HG03159 (cell line): ENCODE data around the gene CALCR.
"Not testable (repeated sequence)": the region's sequence is repeated elsewhere in the genome, so short reads cannot be mapped to it uniquely, and the experiment has no call there.

Experiments
- ATAC-seq: cut with Tn5 transposase; IDR thresholded peaks from one replicate; pipeline ENCODE4 v1.9.1; 2021; ENCODE audit warnings: mild to moderate bottlenecking, moderate library complexity; ENCODE audit not compliant: unreplicated experiment

CALCR gene

DNA sequence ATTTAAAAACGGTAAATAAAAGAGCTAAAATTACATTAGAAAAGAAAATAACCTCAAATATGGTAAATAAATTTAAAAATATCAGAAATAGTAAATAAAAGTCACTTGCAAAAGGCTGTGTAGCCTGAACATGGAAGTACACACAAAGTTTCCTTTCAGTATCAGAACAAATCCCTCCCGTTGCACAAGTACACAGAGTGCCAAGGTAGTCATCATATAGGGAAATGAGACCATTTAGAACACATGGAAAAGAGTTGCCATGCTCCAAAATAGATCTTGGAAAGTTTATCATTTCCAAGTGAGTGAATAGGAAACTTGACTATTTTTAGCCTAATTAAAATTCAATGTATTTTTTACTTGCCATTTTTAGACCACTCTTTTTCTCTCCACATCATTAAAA, 11.6 kb downstream of the CALCR start:
- ATAC-seq = no peak

DNA sequence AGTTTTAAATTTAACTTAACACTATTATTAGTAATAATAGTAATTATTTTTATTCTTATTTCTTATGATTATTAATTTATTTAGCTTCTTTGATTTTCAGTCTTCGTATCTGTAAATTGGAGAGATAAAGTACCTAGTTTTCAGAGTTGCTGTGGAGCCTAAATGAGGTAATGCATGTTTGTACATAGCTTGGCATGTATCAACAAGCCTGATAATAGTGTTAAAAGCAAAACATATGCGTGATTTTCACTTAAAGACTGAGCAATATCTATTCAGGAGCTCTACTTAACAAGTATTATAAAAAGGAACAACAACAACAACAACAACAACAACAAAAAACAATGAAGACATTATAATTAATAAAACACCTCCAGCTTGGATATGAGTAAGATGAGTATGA, 12.4 kb downstream of the CALCR start:
- no peak for ATAC-seq

DNA sequence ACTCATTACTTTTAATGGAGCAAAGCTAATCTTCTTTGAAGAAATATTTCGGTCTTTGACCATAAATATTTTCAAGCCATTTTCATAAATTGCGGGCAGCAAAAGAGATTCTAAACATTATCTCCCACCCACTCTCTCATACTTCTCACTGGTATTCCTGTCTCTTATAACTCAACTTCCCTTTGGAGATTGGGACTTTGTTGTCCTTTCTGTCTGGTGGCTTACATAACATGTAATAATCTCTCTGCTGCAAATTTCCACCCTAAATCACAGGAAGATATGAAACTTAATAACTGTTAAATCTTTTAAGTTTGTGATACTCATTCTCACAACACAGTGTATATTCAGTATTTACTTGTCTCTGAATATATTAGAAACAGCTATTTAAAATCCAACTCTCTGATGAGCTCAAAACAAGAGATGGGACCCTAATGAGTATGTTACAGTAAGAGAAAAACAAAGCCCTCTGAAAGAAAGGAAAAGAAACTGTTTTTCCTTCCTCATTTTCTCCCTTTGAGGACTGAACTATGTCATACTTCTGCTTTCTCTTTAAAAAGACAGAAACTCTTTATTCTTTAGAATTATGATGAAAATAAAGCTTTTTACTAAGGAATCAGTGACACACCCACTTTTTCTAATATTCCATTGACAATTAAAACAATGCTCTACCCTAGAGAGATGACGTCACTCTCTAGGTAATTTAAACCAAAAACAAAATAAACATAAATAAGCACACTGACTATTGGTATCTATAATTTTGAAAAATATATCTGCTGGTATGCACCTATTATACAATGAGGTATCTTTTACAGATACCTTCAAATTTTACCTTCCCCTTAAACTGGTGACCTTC, 14.7 kb downstream of the CALCR start:
- ATAC-seq = peak; percentile 60

DNA sequence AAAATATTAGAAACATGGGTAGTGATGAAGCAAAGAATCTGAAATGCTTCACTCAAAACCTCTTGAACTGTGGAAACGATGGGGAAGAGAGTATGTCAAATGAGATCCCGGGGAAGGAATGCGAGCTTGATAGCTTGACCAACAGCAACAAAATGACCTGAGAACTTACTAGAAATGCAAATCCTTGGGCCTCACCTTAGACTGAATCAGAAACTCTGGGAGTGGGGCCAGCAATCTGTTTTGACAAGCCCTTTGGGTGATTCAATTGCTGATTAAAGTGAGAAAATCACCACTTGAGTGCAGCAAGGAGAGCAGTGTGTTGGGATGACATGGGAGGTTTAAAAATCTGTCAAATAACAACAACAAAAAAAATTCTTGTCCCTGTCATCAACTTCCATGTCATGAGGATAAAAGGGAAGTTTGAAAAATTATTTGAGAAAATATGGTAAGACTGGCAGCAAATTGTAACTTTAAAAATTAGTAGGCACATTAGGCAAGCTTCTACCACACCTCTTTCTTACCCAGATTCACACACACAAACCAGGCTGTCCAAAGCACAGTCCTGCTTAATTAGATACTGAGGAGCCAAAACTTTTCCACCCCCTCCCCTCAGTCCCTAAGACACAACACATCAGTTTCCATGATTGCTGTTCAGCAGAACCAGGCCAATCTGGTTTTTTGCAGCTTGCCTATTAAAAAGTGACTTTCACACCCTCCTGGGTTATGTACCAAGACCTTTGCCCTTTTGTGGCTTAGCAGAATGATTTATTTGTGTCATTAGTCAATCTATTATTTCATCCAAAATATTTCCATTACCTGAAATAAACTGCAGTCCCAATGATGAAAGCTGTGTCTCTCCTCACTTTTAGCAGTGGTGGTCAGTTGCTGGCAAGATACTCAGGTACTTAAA, 15.6 kb downstream of the CALCR start:
- no peak for ATAC-seq

DNA sequence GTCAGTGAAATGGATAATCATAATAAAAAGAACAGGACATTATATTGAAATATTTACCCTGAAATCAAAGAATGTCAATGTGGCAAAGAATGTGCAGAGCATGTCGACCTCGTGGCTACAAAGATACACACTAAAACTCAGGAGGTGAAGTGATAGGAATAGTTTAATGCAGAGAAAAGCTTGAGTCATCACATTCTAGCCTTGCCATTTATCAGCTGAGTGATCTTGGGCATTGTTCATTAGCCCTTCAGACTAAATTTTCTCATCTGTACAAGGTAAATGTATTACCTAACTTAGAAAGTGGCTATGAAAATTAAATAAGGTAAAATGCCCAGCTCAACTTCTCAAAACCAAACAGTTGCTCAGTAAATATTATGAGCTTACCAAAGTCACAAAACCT, 22.6 kb downstream of the CALCR start:
- ATAC-seq = no peak

DNA sequence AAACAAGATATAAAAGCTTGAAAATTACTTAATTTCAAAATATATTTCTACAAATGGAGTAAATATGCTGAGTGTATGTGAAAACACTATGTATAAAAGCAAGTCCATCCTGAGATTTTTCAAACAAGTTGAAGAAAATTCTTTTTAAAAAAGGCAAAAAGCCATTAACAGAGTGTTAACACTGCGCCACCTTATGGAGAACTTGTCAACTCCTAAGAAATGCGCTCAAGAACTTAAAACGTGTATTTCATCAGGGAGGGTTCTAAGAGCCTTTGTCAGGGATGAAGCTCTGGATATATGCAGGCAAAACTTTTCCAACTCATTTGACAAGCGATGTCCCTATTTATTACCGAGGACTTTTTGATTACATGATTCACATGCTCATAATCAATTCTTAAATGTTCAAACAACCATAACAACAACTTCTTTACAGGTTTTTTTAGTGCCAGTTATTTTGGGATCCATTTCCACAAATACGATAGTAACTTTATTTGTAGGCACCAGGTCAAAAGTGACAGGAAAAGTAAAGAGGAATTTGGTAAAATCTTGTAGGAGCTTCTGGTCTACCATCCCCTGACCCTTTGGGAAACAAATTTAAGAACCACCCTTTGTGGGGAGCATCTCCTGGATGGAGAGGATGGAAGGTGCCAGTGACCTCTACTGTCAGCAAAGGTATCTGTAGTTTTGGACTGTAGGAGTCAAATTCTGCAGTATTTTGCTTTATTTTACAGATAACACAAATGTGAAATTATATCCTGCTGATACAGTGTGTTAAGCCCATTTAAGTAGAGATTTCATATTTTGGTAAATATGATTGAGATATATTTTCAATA, 23.2 kb downstream of the CALCR start:
- ATAC-seq = no peak

DNA sequence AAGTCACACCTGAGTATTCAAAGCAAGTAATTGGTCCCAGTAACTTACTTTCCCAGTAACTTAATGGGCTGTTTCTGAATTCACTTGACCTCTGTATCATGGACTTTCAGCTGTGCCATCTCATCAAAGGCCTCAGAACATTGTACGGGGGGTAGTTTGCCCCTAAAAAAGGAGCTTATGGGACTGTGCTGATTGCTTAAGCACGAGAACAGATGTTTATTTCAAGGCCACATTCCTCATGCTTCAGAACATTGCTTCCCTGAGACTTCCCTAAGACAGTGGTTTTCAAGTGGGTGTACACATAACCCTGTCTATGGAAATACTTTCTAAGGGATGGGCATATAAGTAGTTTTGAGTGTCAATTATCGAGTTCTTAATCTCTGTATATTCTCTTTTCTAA, 26.8 kb downstream of the CALCR start:
- ATAC-seq = no peak

DNA sequence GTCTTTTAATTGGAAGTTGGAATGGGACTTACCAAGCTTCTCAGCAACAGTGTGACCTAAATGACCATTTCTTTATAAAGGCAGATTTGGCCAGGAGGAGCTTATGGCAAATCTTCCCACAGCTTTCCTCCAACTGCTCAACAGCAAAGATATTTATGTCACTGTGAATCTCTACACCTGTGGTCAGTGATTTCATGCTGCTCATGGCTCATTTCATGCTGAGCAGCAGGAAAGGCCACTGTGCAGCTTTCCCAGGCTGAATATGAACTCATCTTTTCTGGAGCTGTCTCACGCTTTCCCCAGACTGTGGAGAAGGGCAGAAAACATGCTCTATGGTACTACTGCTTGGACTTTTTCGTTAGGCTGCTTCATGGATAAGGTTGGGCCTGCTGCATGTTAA, 29.8 kb downstream of the CALCR start:
- no peak for ATAC-seq

DNA sequence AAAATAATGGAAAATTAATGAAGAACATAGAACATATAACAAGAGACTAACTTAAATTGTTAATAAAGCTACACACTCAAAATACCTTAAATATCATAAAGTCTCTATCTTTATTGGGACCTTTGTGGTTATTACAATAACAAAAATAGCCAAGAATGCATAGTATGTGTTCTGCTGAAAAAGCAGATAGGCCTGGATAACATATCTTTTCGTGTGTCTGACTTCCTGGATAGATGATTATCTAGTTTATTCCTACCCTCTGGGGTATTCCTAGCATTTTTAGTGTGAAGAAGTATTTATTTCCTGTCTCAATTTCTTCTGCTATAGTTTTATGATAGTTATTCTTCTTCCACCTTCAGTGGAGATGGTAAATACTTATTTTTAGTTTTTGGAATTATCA, 36.5 kb downstream of the CALCR start:
- no peak for ATAC-seq

DNA sequence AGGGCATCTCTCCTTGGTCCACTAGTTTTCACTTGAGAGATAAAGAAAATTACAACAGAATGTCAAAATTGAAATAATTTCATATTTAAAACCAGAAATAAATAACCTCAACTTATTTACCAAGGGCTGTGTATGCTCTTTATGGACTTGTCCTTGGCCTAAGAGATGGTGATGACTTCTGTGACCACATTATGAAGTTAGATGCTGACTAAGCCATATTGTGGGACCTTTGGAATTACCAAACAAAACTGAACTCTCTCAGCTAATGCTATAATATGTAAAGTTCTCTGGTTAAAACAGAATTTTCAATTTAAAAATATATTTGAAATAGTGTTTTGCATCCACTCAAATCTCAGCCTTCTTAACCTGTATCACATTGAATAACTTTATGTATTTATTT, 38.9 kb downstream of the CALCR start:
- no peak for ATAC-seq

DNA sequence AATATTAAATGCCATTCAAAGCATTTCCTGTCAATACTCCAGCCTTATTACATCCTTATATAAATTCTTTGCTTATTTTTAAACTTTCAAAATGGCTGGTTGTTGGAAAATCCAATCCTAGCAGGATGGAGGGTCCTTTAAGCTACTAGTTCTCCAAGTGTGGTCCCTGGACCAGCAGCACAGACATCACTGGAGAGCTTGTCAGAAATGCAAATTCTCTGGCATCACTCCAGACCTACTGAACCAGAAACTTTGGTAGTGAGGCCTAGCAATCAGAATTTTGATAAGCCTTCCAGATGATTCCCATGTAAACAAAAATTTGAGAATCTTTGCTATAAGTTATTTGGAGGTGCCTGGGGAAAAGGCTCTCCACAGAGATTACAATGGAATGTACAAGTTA, 43.8 kb downstream of the CALCR start:
- no peak for ATAC-seq

DNA sequence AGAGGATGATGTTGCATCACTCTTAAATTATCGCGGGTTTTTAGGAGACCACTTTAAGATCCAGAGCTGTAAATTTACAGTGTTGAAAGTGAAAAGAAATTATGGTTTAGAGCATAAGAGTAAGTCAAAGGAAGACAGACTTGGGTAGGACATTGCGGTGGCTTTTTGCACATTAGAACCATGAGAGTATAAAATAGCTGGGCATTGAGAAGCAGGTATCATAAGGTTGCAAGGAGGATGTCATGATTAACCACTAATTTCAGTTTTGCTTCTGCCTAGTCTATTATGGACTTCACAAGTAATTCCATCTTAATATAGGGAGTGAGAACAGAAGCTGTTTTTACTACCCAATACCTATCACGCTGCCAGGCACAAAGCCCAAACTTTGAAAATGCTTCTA, 57.7 kb downstream of the CALCR start:
- ATAC-seq = no peak

DNA sequence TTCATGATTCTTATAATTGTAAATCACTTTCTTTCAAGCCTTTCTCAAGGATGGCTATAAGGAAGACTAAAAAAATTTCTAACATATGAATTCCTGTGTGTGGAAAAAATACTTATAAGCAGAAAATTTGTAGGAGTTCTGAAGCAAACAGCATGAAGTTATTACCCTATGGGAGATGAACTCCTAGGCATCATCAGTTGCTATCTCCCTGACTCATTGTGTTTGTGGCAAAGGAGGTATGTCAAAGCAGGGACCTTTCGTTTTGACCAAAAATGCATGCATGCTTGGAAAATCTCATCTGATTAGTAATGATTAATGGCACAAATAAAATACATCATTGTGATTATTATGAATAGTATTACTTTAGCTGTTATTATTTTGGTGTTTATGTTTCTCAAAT, 59.4 kb downstream of the CALCR start:
- no peak for ATAC-seq

DNA sequence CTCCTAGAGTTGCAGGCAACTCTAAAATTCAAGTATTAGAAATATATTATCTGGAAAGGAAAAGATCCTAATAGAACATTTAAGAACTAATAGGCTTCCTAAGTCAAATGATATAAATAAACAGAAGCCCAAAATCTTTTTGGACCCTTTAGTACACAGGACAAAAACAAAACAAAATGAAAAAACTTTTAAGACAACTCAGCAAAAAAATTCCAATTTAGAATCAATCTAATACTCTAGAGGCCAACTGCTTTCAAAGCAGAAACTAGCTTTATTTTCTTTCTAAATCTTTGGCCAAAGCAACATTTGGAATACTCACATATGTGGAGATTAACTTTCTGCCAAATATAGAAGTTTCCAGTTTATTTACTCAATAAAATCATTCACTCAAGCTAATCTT, 65.2 kb downstream of the CALCR start:
- ATAC-seq = no peak

DNA sequence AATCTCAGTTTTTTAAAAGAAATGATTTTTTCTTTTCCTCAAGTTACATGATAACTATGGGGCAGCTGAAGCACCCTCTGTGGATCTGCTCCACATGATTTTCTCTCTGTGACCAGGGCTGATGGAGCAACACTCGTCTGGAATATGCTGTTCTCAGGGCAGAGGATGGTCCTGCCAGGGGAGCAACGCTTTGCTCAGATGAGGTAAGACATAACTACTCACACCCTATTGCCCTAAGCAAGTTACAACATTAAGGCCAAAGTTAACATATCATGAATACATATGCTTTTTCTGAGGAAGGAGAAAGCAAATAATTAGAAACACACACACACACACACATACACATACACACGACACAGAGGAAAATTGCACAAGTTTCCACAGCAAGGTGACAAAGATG, 71.4 kb downstream of the CALCR start:
- no peak for ATAC-seq

DNA sequence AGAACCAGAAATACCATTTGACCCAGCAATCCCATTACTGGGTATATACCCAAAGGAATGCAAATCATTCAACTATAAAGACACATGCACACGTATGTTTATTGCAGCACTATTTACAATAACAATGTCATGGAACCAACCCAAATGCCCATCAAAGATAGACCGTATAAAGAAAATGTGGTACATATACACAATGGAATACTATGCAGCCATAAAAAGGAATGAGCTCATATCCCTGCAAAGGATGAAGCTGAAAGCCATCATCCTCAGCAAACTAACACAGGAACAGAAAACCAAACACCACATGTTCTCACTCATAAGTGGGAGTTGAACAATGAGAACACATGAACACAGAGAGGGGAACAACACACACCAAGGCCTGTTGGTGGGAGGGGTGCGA, 82.7 kb downstream of the CALCR start:
- ATAC-seq = not testable (repeated sequence)

DNA sequence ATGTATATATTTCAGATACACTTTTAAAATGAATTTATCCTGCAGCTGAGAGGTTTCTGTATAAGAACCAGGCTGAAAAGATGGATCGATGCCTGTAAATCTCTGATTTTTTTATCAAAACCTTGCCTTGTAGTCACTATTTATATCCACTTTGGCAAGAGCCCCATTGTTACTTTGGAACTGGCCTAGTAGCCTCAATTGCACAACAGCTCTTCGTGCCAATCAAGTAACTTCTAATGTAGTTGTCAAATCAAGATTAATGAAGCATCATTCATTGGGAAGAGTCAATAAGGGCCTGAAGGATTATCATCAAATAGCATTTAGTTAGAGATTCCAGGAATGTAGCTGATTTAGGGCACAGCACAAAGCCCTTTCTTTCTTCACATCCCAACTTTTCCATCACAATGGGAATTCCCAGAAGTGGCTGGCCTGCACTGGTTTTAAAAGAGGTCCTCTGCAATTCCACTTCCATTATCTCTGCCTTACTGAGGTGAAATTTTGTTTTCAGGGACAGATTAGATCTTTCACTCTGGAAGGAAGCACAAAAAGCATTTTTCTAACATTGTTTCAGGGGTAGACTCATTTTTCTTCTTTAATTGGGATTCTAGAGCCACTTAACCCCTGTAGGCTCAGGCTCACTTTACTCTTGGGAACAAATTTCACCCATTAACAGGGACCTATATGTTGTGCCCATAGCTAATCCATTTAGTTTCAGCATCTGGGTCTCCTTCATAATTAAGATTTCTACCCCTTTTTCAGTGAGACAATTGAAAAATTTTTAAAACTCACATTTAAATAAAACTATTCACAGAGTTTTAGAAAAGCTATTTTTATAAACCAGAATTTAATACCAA, 97.8 kb downstream of the CALCR start:
- ATAC-seq = no peak

DNA sequence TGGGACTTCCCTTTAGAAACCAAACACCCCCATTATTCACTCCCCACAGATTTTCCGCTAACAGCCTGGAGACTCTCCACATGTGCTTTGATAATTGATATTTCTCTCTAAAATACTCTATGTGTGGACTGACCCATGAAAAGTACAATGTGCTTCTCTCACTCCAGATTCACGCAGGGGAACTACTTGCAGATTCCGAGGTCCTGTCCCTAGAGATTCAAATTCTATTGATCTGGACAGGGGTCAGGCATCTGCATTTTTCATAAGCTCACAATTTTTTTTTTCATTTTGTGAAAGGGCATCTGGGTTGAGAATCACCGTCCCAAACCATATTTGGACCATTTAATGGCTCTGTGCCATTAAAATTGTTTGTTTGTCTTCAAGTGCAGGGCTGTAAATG, 98.7 kb downstream of the CALCR start:
- ATAC-seq = no peak

DNA sequence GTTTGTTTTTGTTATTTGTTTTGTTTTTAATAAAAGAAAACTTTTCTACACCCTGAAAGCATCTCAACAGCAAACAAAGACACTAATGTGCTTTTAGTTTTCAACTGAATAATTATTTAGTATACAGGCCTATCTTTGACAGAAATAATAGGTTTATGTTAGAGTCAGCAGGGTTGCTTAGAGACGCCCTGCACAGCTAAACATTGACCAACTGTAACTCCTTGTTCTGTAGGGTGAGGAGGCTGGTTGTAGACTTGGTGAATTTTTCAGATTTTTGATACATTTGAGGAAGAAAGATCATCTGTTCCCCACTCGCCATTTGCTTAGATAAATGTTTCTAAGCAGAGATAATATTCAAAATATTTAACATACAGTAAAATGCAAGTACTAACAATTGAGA, 103.1 kb downstream of the CALCR start:
- ATAC-seq = no peak

DNA sequence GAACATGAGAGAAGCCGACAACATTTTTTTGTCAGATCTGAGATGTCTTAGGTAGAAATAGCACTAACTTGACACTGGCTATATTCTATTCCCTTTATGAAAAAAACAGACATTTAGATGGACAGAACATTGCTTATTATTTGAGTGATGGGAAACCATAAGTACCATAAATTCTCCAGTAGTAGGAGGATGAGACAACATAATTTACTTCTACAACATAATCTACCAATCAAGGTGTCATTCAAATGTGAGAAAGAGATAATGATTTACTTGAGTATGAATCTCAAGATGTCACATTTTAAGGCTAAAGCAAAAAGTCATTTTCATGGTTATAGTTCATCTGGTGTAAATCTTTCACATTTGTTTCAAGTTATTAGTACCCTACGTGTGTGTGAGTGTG, 110.8 kb downstream of the CALCR start:
- ATAC-seq = no peak
